Lower leg skin (tissue), 3 donors: ENCODE data around the gene KCNA5.

Experiments used
- CTCF ChIP-seq, 3 donors: fragments of 450-650 bp; IDR thresholded peaks; one replicate each; pipeline ENCODE4 v1.5.1; 2016; ENCODE audit warnings: antibody characterized with exemption in 3 of 3, mild to moderate bottlenecking in 3 of 3, moderate library complexity in 2 of 3
- POLR2A ChIP-seq, 2 donors: fragments of 450-650 bp; IDR thresholded peaks; one replicate each; pipeline ENCODE4 v1.6.1; 2016 to 2017; ENCODE audit warnings: antibody characterized with exemption in 2 of 2, mild to moderate bottlenecking in 1 of 2, moderate library complexity in 1 of 2

- TF ChIP-seq CTCF (IDR thresholded peaks at IDR 0.05) (no peak), POLR2A (IDR thresholded peaks at IDR 0.05) (no peak)
Observed at GRCh38 chr12:5068619-5069018, 24.9 kb downstream of the KCNA5 start.
